ENCODE measurements around the gene PLCL1.

Gene PLCL1

GRCh38 chr2:197925204-197925603 is 120.8 kb downstream of the PLCL1 start:
- DNase-seq (ENCODE audit: low spot score) = no peak
- FAIRE-seq = no peak

GRCh38 chr2:197925976-197926375 is 121.6 kb downstream of the PLCL1 start:
- no peak for FAIRE-seq
- no peak for DNase-seq (ENCODE audit: low spot score)

- FAIRE-seq (no peak), DNase-seq (ENCODE audit: low spot score) (no peak)
These were observed 122.3 kb downstream of the PLCL1 start for GRCh38 chr2:197926673-197927072.

- no peak for FAIRE-seq
These were observed 123.6 kb downstream of the PLCL1 start for GRCh38 chr2:197927994-197928393.

GRCh38 chr2:197929008-197929885 is 124.9 kb downstream of the PLCL1 start:
- no peak for FAIRE-seq
- no peak for DNase-seq (ENCODE audit: low spot score)

More at GRCh38 chr2:197927994-197928393, 123.6 kb downstream of the PLCL1 start:
- no peak for DNase-seq (ENCODE audit: low spot score)

- FAIRE-seq = no peak
- no peak for DNase-seq (ENCODE audit: low spot score)
These were observed 125.5 kb downstream of the PLCL1 start for GRCh38 chr2:197929886-197930227.

- FAIRE-seq = no peak
- no peak for DNase-seq (ENCODE audit: low spot score)
These were observed 126.3 kb downstream of the PLCL1 start for GRCh38 chr2:197930570-197931278.

GRCh38 chr2:197931661-197932312 is 127.4 kb downstream of the PLCL1 start:
- DNase-seq (ENCODE audit: low spot score) (no peak), FAIRE-seq (no peak)

- DNase-seq (ENCODE audit: low spot score) (no peak), FAIRE-seq (no peak)
These were observed 128.0 kb downstream of the PLCL1 start for GRCh38 chr2:197932374-197932773.

GRCh38 chr2:197934261-197934933 is 130.0 kb downstream of the PLCL1 start:
- FAIRE-seq (no peak), DNase-seq (ENCODE audit: low spot score) (no peak)

GRCh38 chr2:197934934-197935289 is 130.5 kb downstream of the PLCL1 start:
- no peak for DNase-seq (ENCODE audit: low spot score)
- FAIRE-seq = no peak

GRCh38 chr2:197937814-197938213 is 133.4 kb downstream of the PLCL1 start:
- FAIRE-seq = no peak
- no peak for DNase-seq (ENCODE audit: low spot score)

- DNase-seq (ENCODE audit: low spot score) = no peak
- FAIRE-seq = no peak
These were observed 134.2 kb downstream of the PLCL1 start for GRCh38 chr2:197938555-197938954.

- FAIRE-seq = no peak
- DNase-seq (ENCODE audit: low spot score) = no peak
These were observed 135.4 kb downstream of the PLCL1 start for GRCh38 chr2:197939787-197940186.

GRCh38 chr2:197940382-197940781 is 136.0 kb downstream of the PLCL1 start:
- DNase-seq (ENCODE audit: low spot score) (no peak), FAIRE-seq (no peak)

GRCh38 chr2:197941715-197942114 is 137.3 kb downstream of the PLCL1 start:
- DNase-seq (ENCODE audit: low spot score) = no peak
- FAIRE-seq = no peak

- FAIRE-seq (no peak), DNase-seq (ENCODE audit: low spot score) (no peak)
These were observed 139.3 kb downstream of the PLCL1 start for GRCh38 chr2:197943731-197944130.

GRCh38 chr2:197944416-197945096 is 140.2 kb downstream of the PLCL1 start:
- DNase-seq (ENCODE audit: low spot score) (no peak), FAIRE-seq (no peak)

- DNase-seq (ENCODE audit: low spot score) (no peak), FAIRE-seq (no peak)
These were observed 142.2 kb downstream of the PLCL1 start for GRCh38 chr2:197946562-197946961.

- no peak for DNase-seq (ENCODE audit: low spot score)
- no peak for FAIRE-seq
These were observed 142.9 kb downstream of the PLCL1 start for GRCh38 chr2:197947219-197947757.

- no peak for FAIRE-seq
These were observed 144.8 kb downstream of the PLCL1 start for GRCh38 chr2:197949224-197949623.

More at GRCh38 chr2:197949224-197949623, 144.8 kb downstream of the PLCL1 start:
- DNase-seq (ENCODE audit: low spot score) = no peak

Data from RCC 7860 (cell line).